Heart right ventricle (tissue), 16 donors: ENCODE data around the gene CBLC. TPM values are rescaled to one million over a fixed set of nuclear protein-coding genes. Genes with fewer than 3 reads are reported as not detected.

ENCODE experiments used
- ATAC-seq, 8 donors: fragments of 200-7000 bp; cut with Tn5 transposase; one replicate each; pipeline ENCODE4 v1.9.1; 2020; ENCODE audit warnings: mild to moderate bottlenecking in 8 of 8, moderate library complexity in 8 of 8, moderate number of reproducible peaks in 1 of 8
- DNase-seq, 2 donors: peaks; one replicate each; pipeline ENCODE4 v3.0.0-alpha.2; 2020
- H3K27ac ChIP-seq, 10 donors: fragments of 200-600 bp; sonication (generic) in 2 of 10; one replicate each; pipeline versions ENCODE4 v1.5.0 to v1.8.0; 2020 to 2022; ENCODE audit warnings: mild to moderate bottlenecking in 3 of 10
- H3K27me3 ChIP-seq, 7 donors: fragments of 200-600 bp; one replicate each; pipeline ENCODE4 v1.8.0; 2021 to 2022; ENCODE audit warnings: mild to moderate bottlenecking in 2 of 7
- H3K36me3 ChIP-seq, 9 donors: fragments of 200-600 bp; sonication (generic) in 1 of 9; one replicate each; pipeline versions ENCODE4 v1.5.0 to v1.8.0; 2020 to 2022; ENCODE audit warnings: mild to moderate bottlenecking in 2 of 9
- H3K4me1 ChIP-seq, 9 donors: fragments of 200-600 bp; sonication (generic) in 1 of 9; one replicate each; pipeline versions ENCODE4 v1.5.0 to v1.8.0; 2020 to 2022; ENCODE audit warnings: mild to moderate bottlenecking in 4 of 9
- H3K4me3 ChIP-seq, 10 donors: fragments of 200-600 bp; sonication (generic) in 2 of 10; one replicate each; pipeline versions ENCODE4 v1.5.0 to v1.8.0; 2020 to 2022; ENCODE audit warnings: mild to moderate bottlenecking in 7 of 10, moderate library complexity in 2 of 10
- H3K9me3 ChIP-seq, 11 donors: fragments of 200-600 bp in 10 of 11; sonication (generic) in 2 of 11; one replicate each; pipeline versions ENCODE4 v1.5.0 to v1.8.0; 2013 to 2022; ENCODE audit warnings: mild to moderate bottlenecking in 2 of 11, control low read depth in 1 of 11, moderate library complexity in 1 of 11
- CTCF ChIP-seq, 9 donors: fragments of 200-600 bp; sonication (generic) in 2 of 9; IDR thresholded peaks; one replicate each; pipeline versions ENCODE4 v1.5.0 to v1.8.0; 2021 to 2022; ENCODE audit warnings: antibody characterized with exemption in 9 of 9, mild to moderate bottlenecking in 5 of 9, moderate library complexity in 1 of 9
- WGBS, 2 donors: extraction: QIAGEN DNeasy Blood & Tissue Kit; methylation state at CpG; one replicate each; pipeline ENCODE4 v1.1.7; 2013; ENCODE audit warnings: inconsistent platforms in 1 of 2; 5-methylcytosine and 5-hydroxymethylcytosine counted together
- intact Hi-C, 10 donors: fragments of 100-400 bp; cut with DNase I; formaldehyde crosslinking; loops; one replicate each; pipeline versions ENCODE4 v1.11.1 to v1.14.2; 2022
- polyA plus RNA-seq, 2 donors: library from polyadenylated mRNA; stranded (reverse); fragments of 200-250 nt; gene quantifications; one replicate each; pipeline ENCODE4 v1.2.3, GENCODE V29; 2013
- total RNA-seq, 10 donors: library from RNA; stranded (reverse); fragmentation: NEBNext Ultra II Directional in 3 of 10; extraction: Animal tissue kit (Norgen Biotek cat#: 25700) in 3 of 10; gene quantifications; one replicate each; pipeline versions ENCODE4 v1.2.1 to v1.2.4, GENCODE V29; 2021 to 2023
- donor health status: Arrhythmogenic right ventricular cardiomyopathy.
- donor health status: ischemic (EF 13 %, LVEDD 7.1; RV severe dilation, severe dysfunction).
- donor health status: healthy with polysubstance abuse.
- donor health status: DM: no; HTN: yes; CAD: no.
- donor health status: DM: no; HTN: no; CAD: no.
- donor health status: ischemic (EF 25% LVEDD 6.9; RV normal size, moderate dysfunction).
- donor health status: ischemic (EF 25% LVEDD 5.7; RV mildly dilated, moderate dysfunction).
- donor health status: healthy.
- donor health status: DM: yes; HTN: yes; CAD: no.
- donor health status: Ischemic cardiomyopathy.
- donor health status: ischemic (EF 35%, LVEDD 5.7; RV mildly dilated, moderate dysfunction).
- donor health status: nonischemic (EF 11% LVEDD 7.7; RV severe dilation, severe dysfunction).
- donor health status: DM: yes; HTN: yes; CAD: no.
- donor health status: PGD.
- donor health status: ischemic (EF 29% LVEDD 5.4; RV normal size, mild dysfunction).
- donor health status: nonischemic (EF 23%, LVEDD 6.1; RV moderate dilation, normal function).

The CBLC gene
- total and polyA plus RNA-seq, 12 donors: 0.38 TPM; not detected in 11

DNA sequence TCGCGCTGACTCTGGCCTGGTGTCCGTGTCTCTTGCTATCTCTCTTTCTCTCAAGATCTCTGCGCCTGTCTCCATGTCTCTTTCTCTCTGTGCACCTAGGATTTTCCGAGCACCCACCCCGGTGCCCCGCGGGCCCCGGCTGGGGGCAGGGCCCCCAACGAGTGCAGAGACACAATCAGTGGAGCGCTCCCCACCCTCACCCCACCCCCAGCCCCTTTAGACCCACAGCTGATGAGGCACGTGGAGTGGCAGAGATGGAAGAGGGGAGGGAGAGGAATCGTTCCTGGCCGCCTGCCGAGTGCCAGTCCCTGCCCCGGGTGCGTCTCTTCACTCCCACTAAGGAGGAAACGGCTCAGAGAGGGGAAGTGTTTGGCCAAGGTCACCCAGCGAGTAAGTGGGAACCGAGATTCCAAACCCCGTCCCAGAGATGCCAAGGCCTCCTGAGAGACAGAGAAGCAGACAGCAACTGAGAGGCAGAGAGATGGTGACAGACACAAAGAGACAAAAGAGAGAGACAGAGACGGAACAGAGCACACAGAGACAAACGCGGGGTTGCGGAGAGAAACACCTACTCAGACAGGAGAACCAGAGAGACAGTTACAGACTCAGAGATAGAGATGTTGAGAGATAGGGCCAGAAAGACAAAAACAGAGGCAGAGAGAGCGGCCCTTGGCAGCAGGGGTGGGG lies 29.8 kb upstream of the CBLC start:
- peak overlapping the region; percentile 93 to 100 (median 97) for H3K27ac ChIP-seq
- intact Hi-C loops: no loop called here
- no peak for TF ChIP-seq CTCF (IDR thresholded peaks at IDR 0.05)
- no peaks in the 10 kb centered on the region for H3K27me3 ChIP-seq
- WGBS, 2 donors: 0 to 1% methylated on average over 26 of the region's 26 CpGs
- H3K9me3 ChIP-seq: no peaks in the 10 kb centered on the region
- ATAC-seq: peak; percentile 9 to 50 (median 26)
- H3K4me3 ChIP-seq: peak overlapping the region; percentile 58 to 97 (median 81)
- H3K4me1 ChIP-seq: peaks cover 18 to 86% (median 74%) of the 10 kb centered on the region in 9 donors
- H3K36me3 ChIP-seq: peaks cover 0 to 34% (median 9%) of the 10 kb centered on the region in 9 donors
- DNase-seq: peak; percentile 69 to 78

DNA sequence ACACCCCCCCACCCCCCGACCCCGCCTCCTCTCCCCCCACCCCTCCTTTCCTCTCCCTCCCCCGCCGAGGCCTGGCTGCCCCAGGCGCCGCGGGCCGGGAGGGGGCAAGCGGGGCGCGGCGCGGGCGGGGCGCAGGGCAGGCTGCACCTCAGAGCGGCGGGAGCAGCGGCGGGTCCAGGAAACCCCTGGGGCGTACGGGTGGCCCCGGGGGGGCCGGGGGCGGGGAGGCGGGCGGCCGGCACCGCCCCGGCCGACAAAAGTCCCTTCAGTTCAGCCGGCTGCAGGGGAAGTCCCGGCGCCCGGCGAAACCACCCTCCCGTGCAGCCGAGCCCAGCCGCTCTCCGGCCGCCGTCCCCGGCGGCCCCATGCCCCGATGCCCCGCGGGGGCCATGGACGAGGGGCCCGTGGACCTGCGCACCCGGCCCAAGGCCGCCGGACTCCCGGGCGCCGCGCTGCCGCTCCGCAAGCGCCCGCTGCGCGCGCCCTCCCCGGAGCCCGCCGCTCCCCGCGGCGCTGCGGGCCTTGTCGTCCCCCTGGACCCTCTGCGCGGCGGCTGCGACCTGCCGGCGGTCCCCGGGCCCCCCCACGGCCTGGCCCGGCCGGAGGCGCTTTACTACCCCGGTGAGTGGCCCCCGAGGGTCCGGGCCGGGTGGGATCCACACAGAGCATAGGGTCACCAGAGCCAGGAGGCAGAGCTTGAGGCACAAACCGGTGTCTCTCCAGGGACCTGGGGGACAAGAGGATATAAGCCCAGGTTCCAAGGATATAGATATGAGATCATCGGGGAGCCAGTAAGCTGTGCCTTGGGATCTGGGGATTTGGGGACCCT lies 29.1 kb upstream of the CBLC start, which contains the start of gene BCL3:
Gene BCL3, plus strand, starts transcription at position 283 of the 829 bp plus-strand sequence. Its CDS starts 83 bp downstream, at position 366.
- no peaks in the 10 kb centered on the region for H3K9me3 ChIP-seq
- H3K4me1 ChIP-seq: peaks cover 17 to 83% (median 71%) of the 10 kb centered on the region in 9 donors
- H3K36me3 ChIP-seq: peaks cover 0 to 36% (median 10%) of the 10 kb centered on the region in 9 donors
- H3K27me3 ChIP-seq: no peaks in the 10 kb centered on the region
- ATAC-seq (peak; percentile 37 to 65 (median 58)), DNase-seq (peak; percentile 76 to 84)
- peak within 1 kb of the TSS; percentile 93 to 100 (median 97) for H3K27ac ChIP-seq
- peak within 1 kb of the TSS; percentile 58 to 97 (median 81) for H3K4me3 ChIP-seq
- intact Hi-C loops: no loop called here
- 1% methylated on average over 38 to 78 of the region's 88 CpGs for whole genome bisulfite sequencing, 2 donors
- no peak for TF ChIP-seq CTCF (IDR thresholded peaks at IDR 0.05)

DNA sequence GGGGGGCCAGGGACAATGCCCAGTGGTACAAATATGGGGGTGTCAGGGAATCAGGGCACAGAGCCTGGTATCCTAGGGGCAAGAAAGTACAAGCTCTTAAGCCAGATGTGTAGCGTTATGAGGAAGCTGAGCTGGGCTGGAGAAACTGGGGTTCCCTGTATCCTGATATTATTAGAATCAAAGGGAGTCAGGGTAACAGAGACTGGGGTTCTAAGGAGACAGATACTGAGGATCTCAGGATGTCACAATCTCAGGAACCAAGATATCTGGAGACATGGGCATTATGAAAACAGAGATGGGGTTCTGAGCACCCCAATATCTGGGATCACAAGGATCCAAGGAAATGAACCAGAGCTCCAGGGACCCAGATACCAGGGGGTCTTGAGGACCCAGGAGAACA lies 28.4 kb upstream of the CBLC start:
- ATAC-seq (no peak), DNase-seq (no peak)
- peak overlapping the region; percentile 58 to 97 (median 81) for H3K4me3 ChIP-seq
- H3K27me3 ChIP-seq: no peaks in the 10 kb centered on the region
- no peak for TF ChIP-seq CTCF (IDR thresholded peaks at IDR 0.05)
- intact Hi-C loops: no loop called here
- H3K36me3 ChIP-seq: peaks cover 0 to 36% (median 10%) of the 10 kb centered on the region in 9 donors
- H3K4me1 ChIP-seq: peaks cover 17 to 82% (median 64%) of the 10 kb centered on the region in 9 donors
- H3K9me3 ChIP-seq: no peaks in the 10 kb centered on the region
- WGBS, 2 donors: 19 to 32% methylated on average over 1 of the region's 1 CpG
- peak overlapping the region; percentile 93 to 100 (median 97) for H3K27ac ChIP-seq

- peak overlapping the region; percentile 58 to 97 (median 81) for H3K4me3 ChIP-seq
- DNase-seq (no peak), ATAC-seq (no peak)
- peak overlapping the region in 9 of 10 donors; percentile 93 to 100 (median 96) for H3K27ac ChIP-seq
- TF ChIP-seq CTCF (IDR thresholded peaks at IDR 0.05): no peak
- H3K9me3 ChIP-seq: no peaks in the 10 kb centered on the region
- intact Hi-C loops: no loop called here
- peaks cover 18 to 83% (median 62%) of the 10 kb centered on the region in 9 donors for H3K4me1 ChIP-seq
- peaks cover 0 to 42% (median 10%) of the 10 kb centered on the region in 9 donors for H3K36me3 ChIP-seq
- WGBS, 2 donors: 67 to 85% methylated on average over 10 of the region's 10 CpGs
- no peaks in the 10 kb centered on the region for H3K27me3 ChIP-seq
Measured at GRCh38 chr19:44749994-44750393, 27.7 kb upstream of the CBLC start.
